Upper lobe of left lung (tissue), 4 donors: ENCODE data around the gene DENND1A.
A peak's percentile ranks its signal among the peaks of the same experiment; 100 is the strongest.

Experiments used
- EP300 ChIP-seq, 4 donors: sonication (generic); formaldehyde crosslinking; IDR thresholded peaks; one replicate each; pipeline ENCODE4 v1.5.1; 2017; ENCODE audit warnings: antibody characterized with exemption in 4 of 4, control low read depth in 2 of 4
- POLR2A ChIP-seq, 4 donors: fragments of 450-650 bp; IDR thresholded peaks; one replicate each; pipeline ENCODE4 v1.5.1; 2016 to 2017; ENCODE audit warnings: antibody characterized with exemption in 4 of 4, mild to moderate bottlenecking in 2 of 4
- POLR2AphosphoS5 ChIP-seq, 2 donors: sonication (generic); formaldehyde crosslinking; IDR thresholded peaks; one replicate each; pipeline ENCODE4 v1.5.1; 2017; ENCODE audit warnings: antibody characterized with exemption in 2 of 2
- TF ChIP-seq, protein P1 (sequence below), 6 experiments: fragments of 450-650 bp in 4 of 6; fragments of 200-600 bp in 2 of 6; sonication (generic) in 2 of 6; IDR thresholded peaks; one replicate each; pipeline ENCODE4 v1.5.1; 2016 to 2019; ENCODE audit warnings: antibody characterized with exemption in 6 of 6

- TF ChIP-seq, protein P1, sequence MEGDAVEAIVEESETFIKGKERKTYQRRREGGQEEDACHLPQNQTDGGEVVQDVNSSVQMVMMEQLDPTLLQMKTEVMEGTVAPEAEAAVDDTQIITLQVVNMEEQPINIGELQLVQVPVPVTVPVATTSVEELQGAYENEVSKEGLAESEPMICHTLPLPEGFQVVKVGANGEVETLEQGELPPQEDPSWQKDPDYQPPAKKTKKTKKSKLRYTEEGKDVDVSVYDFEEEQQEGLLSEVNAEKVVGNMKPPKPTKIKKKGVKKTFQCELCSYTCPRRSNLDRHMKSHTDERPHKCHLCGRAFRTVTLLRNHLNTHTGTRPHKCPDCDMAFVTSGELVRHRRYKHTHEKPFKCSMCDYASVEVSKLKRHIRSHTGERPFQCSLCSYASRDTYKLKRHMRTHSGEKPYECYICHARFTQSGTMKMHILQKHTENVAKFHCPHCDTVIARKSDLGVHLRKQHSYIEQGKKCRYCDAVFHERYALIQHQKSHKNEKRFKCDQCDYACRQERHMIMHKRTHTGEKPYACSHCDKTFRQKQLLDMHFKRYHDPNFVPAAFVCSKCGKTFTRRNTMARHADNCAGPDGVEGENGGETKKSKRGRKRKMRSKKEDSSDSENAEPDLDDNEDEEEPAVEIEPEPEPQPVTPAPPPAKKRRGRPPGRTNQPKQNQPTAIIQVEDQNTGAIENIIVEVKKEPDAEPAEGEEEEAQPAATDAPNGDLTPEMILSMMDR (IDR thresholded peaks at IDR 0.05), result no peak
- TF ChIP-seq POLR2AphosphoS5 (IDR thresholded peaks at IDR 0.05) (peak in 1 of 2 donors; percentile 14), POLR2A (IDR thresholded peaks at IDR 0.05) (no peak), EP300 (IDR thresholded peaks at IDR 0.05) (no peak)
Observed at GRCh38 chr9:123586275-123586674, 343.7 kb downstream of the DENND1A start.
